ENCODE data around the gene SERINC5.
A peak's percentile ranks its signal among the peaks of the same experiment; 100 is the strongest.

Gene SERINC5

DNA sequence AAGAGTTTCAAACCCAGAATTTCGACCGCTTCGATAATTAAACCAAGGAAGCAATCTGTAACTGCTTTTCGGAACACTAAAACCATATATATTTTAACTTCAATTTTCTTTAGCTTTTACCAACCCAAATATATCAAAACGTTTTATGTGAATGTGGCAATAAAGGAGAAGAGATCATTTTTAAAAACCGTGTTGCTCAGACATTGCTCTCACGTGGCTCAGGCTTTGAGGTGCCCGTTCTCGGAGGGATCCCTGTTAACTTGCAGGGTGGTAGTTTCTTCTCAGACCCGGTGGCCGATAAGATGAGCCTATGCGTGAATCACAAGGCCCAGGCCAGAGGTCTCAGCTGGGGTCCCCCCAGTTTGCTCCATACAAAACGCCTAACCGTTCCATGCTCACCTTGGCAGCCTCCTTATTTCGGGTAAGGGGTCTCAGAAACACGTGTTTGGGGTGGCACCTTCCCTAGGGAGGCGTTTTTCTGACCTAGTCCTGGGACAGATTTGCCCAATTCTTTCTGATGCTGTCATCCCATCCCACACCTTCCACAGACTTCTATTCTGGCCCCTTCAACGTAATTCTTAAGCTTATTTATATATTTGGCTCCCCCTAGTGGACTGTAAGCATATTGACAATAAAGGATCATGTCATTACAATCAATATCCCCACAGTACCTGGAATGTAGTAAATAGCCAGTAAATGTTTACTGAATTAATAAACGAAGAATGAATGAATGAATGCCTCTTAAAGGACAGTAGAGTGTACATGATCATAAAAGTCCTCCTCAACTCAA, 172.6 kb downstream of the SERINC5 start:
- peak; percentile 30 for DNase-seq (ENCODE audit: low read depth)

DNA sequence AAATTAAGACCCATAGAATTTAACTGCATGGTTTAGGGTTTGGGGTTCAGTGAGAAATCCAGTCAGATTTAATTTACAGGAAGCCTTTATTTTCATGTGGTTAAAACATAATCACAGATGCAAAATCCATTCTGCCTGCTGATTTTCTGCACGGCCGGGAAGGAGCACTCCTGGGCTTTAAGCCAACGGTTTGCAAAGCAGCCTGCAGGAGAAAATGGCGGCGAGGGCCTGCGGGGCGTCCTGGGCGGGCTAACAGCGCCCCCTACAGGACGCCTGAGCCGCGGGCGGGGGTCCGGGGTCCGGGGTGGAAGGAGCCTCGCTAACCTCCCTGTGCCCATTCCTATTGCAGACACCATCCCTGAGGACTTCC, 173.1 kb downstream of the SERINC5 start:
- DNase-seq (ENCODE audit: low read depth) = peak; percentile 42
- H3K4me3 ChIP-seq (ENCODE audit: low read depth, low read length) = peak overlapping the region; percentile 29

More for the DNA sequence above, 172.6 kb downstream of the SERINC5 start:
- peak overlapping the region; percentile 29 for H3K4me3 ChIP-seq (ENCODE audit: low read depth, low read length)

DNA sequence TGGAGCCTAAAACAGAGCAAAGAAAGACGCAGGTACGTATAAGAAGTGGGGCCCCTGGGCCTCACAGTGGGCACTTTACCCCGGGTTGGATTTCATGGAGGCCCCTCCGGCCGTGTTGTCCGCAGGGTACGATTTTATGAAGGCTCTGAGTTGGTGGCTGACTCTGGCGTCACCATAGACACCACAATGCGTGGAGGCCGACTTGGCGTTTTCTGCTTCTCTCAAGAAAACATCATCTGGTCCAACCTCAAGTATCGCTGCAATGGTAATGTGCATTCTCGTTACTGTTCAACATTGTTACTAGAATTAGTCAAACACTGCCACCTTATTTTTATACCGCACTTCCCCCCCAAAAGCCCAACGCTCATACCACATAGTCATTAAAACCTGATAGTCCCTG, 173.6 kb downstream of the SERINC5 start:
- no peak for DNase-seq (ENCODE audit: low read depth)
- peak overlapping the region; percentile 29 for H3K4me3 ChIP-seq (ENCODE audit: low read depth, low read length)

DNA sequence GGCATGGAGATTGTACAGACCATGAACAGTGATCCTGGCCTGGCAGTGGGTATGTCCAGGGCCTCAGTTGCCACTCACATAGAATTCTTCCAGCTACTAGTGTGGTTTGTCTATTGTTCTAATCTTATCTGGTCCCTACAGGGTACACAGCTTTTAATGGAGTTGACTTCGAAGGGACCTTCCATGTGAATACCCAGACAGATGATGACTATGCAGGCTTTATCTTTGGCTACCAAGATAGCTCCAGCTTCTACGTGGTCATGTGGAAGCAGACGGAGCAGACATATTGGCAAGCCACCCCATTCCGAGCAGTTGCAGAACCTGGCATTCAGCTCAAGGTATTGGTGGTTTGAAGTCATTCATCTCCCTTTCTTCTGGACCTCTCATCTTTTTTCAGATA, 176.9 kb downstream of the SERINC5 start:
- no peak for DNase-seq (ENCODE audit: low read depth)
- no peak overlapping the region for H3K4me3 ChIP-seq (ENCODE audit: low read depth, low read length)

DNA sequence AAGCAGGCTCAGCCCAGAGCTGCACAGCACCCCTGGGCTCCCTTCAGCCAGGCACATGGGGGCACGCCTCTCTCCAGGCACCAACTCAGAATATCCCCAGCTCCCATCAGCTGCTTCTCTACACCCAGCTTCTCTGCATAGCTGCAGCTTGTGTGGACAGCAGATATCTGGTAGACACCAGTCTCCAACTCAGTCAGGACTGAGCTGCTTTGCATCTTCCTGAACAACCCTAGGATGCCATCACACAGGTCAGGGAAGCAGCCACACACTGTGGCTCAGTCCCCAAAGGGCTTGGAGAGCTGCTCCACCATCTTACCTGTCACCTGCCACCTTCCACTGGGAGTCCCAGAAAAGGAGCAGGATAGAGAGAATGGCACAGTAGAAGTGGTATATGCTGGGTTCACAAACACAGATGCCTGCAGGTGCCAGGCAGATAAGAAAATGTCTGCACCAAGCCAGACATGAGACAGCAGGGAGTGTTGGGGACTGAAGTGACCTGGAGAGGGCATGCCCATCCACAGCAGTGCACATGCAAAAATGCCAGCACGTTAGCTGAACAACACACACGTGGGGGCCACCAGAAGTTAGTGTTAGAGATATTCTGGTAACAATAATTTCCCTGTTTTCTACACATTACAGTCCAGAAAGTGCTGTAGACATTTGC, 178.7 kb downstream of the SERINC5 start:
- DNase-seq (ENCODE audit: low read depth) = no peak

DNA sequence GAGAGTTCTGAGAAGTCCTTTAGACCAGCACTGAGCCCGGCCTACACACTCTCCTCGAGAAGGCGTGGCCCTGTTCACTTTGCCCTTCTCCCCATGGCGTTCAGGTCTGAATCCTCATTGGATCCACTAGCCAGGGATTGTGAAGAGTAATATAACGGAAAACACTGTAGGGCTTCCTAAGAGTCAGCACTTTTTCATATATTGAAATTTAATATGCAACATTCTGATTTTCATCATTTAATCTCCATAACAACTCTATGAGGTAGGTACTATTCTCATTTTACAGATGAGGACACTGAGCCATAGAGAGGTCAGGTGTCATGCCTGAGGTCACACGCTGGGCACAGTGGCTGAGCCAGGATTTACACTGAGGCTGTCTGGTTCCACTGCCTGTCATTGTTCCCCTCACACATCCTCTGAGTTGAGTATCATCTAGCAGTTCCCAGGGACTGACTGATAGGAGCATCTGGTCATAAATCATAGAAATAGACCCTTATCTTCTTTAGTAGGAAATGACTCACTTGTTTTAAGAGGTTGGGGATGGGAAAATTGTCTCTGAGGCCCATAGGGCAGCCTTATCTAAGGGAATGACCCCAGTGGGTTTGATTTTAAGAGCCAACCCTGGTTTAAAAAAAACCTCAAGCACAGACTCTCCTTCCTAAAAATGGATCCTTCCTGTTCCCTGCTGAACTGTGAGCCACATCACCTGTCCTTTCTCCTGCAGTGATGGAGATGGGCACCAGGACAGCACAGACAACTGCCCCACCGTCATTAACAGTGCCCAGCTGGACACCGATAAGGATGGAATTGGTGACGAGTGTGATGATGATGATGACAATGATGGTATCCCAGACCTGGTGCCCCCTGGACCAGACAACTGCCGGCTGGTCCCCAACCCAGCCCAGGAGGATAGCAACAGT, 179.5 kb downstream of the SERINC5 start:
- no peak for DNase-seq (ENCODE audit: low read depth)
- no peak overlapping the region for H3K4me3 ChIP-seq (ENCODE audit: low read depth, low read length)

More for the DNA sequence above, 178.7 kb downstream of the SERINC5 start:
- no peak overlapping the region for H3K4me3 ChIP-seq (ENCODE audit: low read depth, low read length)

DNA sequence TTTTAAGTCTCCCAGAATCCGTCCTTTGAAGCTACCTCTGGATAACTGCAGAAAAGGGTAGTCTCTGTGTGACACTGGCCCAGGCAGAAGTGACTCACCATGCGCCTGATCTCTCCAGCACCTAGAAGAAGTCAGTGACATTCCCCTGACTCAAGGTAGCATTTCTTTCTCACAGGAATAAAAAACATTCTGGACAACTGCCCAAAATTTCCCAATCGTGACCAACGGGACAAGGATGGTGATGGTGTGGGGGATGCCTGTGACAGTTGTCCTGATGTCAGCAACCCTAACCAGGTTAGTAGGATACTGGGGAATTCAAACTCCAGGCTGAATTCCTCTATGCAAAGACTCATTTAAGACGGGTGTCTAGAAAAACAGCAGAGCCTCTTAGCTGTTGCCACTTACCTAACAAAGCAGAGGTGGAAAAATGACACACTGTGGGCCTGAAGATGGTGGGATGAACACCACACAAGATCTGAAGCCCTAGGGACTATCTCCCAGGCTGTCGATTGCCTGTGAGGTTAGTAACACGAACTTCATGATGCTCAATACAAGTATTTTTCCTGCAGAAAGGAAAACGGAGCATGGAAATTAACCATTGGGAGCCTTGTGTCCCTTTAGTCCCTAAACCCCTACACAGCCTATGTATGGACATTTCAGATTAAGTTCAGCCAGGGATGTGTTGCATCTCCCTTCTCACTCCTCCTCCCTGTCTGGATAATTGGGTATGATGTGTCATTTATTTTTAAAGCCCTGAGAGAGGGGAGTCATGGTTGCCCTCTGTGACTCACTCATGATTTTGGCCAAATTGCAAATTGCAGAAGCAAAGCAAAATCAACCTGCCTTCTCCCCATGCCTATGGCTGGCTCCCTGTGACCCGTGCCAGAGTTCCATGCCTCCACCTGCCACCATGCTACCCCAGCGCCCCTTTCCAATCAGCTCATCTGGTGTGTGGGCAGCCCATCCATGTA, 183.5 kb downstream of the SERINC5 start:
- no peak overlapping the region for H3K4me3 ChIP-seq (ENCODE audit: low read depth, low read length)
- DNase-seq (ENCODE audit: low read depth) = no peak

DNA sequence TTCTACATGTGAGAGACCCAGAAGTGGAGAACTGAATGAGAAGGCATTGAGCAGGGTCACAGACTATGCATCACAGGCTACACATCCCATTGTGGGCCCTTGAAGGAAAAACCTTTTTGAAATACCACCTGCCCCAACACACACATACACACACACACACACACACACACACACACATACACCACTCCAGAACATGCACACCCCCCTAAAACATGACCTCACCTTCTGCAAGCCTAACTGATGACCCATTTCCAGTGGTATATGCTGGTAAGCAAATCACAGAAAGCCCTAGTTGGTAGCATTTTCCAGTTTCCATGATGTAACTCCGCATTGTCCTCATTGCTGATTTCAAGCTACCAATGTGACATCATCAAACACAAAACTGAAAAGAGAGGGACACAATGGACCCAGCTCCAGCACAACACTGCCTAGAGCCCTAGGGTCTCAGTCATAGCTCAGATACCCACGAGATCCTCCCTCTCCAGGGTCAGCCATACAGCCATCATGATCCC, 184.3 kb downstream of the SERINC5 start:
- DNase-seq (ENCODE audit: low read depth) = no peak

DNA sequence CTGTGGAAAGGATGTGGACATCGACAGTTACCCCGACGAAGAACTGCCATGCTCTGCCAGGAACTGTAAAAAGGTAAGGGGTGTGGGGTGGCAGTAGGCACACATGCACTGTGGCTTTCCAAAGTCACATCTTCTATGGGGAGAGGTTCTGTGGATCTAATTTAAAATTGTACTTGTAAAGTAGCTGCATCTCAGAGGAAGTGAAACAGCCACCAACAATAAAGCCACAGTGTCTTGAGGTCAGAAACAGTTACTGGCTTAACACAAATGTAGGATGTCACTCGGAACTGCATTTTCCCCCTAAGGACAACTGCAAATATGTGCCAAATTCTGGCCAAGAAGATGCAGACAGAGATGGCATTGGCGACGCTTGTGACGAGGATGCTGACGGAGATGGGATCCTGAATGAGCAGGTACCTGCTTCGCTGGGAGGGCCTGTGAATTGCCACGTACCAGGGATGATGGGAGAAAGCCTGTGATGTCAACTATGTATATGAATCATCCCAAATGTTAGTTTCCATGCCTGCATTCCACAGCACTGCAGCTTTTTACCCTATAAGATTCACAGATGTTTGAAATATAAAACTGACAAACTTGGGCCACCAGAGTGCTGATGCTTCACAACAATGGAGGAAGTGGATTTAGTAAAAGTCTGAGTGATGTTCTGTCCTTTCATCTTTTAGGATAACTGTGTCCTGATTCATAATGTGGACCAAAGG, 185.4 kb downstream of the SERINC5 start:
- DNase-seq (ENCODE audit: low read depth) = no peak
- H3K4me3 ChIP-seq (ENCODE audit: low read depth, low read length) = no peak overlapping the region

More for the DNA sequence above, 184.3 kb downstream of the SERINC5 start:
- H3K4me3 ChIP-seq (ENCODE audit: low read depth, low read length) = no peak overlapping the region

DNA sequence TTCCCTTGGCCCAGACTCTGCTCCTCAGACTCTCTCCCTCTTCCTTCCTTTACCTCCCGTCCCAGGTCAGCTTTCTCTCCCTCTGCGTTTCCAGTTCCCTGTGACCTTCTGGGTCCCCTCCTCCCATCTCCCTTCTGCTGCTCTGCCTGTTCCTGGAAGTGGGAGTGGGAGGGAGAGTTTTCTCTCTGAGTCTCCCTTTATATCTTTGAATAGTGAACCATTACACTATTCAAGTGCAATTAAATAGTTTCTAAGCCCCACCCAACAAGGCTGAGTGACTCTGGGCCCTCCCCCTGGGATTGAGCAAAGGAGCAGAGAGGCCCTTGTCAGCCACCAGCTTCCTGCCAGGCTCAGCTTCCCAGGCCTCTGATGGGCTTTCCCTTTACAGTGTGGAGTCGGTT, 185.9 kb downstream of the SERINC5 start:
- no peak overlapping the region for H3K4me3 ChIP-seq (ENCODE audit: low read depth, low read length)
- no peak for DNase-seq (ENCODE audit: low read depth)

DNA sequence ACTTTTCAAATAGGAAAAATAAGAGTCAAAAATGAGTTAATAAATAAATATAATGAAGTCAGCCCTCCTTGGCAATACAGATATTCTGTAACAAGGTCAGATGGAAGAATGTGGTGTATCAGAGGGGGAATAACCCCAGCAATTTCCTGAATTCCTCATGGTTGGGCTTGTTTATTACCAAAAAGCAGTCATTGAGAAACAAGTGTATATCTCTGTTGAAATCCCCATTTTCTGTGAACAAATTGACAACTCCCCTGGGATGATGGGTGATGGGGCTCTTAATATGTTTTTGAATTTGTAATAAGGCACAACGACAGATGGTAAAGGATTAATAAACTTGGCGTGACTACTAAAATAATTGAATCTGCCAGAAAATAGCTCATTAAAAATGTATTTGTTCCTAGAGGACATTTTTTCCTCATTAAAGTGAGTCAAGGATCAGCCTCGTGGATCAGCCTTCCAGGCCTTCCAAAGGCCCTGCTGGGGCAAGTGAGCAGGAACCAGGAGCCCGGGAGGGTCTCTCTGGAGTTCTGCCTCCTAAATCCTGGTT, 186.5 kb downstream of the SERINC5 start:
- no peak for DNase-seq (ENCODE audit: low read depth)
- no peak overlapping the region for H3K4me3 ChIP-seq (ENCODE audit: low read depth, low read length)

DNA sequence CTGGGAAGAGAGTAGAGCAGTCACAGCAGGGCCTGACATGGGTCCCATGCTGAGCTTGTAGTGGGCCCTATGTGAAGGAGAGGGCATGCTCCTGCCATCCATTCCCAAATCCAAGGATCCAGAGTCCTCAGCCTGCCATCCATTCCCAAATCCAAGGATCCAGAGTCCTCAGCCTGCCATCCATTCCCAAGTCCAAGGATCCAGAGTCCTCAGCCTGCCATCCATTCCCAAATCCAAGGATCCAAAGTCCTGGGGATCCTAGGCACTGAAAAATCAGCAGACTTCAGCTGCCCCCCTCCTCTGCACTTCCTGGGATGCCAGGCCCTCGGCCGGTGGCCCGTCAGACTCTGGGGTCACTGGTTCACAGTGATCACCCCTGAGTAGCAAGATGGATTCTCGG, 187.1 kb downstream of the SERINC5 start:
- DNase-seq (ENCODE audit: low read depth) = no peak
- H3K4me3 ChIP-seq (ENCODE audit: low read depth, low read length) = no peak overlapping the region

DNA sequence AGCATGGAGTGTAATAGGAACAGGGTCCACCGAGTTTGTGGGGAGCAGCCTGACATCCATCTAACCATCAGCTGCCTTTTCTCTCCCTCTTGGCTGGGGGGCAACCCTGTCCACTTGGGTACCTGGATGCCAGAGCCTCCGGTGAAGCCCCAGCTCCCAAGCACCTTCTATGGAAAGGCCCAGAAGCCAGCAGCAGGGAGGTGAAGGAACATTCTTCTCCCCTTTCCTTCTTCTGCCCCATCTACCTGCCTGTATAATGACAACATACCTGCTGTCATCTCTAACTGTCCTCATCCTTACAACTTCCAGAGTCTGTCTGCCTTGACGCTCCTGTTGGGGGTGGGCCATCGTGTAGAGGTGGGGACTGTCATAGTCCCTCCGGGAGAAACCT, 187.6 kb downstream of the SERINC5 start:
- H3K4me3 ChIP-seq (ENCODE audit: low read depth, low read length) = no peak overlapping the region
- DNase-seq (ENCODE audit: low read depth) = no peak

DNA sequence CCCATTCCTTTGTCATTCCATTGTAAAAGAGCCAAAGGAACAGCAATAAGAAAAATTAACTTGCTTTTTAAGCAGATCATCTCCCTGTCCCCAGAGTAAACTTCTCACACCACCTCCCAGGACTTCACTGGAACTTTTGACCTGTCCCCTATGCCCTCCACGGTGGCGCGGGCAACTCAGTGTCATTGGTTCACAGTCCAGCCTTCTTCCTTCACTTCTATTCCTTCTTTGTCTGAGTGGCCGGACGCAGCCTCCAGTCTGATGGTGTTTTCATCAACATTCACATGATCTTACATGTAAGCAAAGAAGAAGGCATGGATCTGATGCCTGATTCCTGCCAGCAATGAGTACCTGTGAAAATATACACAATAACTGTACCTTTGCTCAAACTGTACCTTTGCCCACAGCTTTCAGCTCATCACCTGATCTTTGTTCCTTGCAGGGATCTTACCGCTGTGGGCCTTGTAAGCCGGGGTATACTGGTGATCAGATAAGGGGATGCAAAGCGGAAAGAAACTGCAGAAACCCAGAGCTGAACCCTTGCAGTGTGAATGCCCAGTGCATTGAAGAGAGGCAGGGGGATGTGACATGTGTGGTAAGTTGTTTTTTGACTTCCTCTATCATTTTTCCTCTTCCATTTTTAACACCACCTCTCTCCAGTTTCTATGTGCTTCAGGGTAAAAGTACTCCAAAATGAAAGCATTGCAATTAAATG, 188.2 kb downstream of the SERINC5 start:
- no peak for DNase-seq (ENCODE audit: low read depth)
- H3K4me3 ChIP-seq (ENCODE audit: low read depth, low read length) = no peak overlapping the region

DNA sequence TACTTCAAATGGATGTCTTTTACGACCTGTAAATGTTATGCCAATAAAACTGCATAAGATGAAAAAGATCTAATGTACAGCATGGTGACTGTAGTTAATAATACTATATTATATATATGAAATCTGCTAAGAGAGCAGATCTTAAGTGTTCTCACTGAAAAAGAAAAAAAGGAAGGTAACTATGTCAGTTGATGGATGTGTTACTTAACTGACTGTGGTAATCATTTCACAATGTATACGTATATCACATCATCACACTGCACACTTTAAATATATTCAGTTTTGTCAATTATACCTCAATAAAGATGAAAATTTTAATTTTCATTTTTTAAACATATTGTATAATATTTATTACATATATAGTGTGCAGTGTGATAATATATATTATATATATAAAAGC, 188.8 kb downstream of the SERINC5 start:
- no peak for DNase-seq (ENCODE audit: low read depth)

DNA sequence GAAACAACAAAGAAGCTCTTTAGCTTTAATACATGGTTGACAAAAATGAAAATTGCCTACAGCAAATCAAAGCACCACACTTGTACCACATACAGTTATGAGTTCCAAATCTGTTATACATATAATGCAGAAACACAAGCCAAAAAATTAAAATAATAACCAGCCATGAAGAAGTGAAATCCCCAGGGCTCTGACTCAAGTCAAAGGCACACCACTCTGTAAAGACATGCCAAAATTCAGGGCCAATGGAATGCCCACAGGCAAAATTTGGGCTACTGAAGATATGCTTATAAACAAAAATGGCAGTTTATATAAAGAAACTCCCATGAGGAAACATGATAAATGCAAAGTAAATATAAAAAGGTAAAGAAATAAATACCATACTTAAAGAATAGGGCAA, 191.7 kb downstream of the SERINC5 start:
- no peak for DNase-seq (ENCODE audit: low read depth)
- no peak overlapping the region for H3K4me3 ChIP-seq (ENCODE audit: low read depth, low read length)

More for the DNA sequence above, 188.8 kb downstream of the SERINC5 start:
- no peak overlapping the region for H3K4me3 ChIP-seq (ENCODE audit: low read depth, low read length)

Measured in skeletal muscle cell (primary cell).